Gastrocnemius medialis (tissue), 4 donors: ENCODE measurements around the gene FLT4.

ENCODE experiments used
- CTCF ChIP-seq, 5 experiments: fragments of 450-650 bp in 3 of 5; fragments of 200-600 bp in 2 of 5; sonication (generic) in 2 of 5; IDR thresholded peaks in 4 of 5; conservative IDR thresholded peaks in 1 of 5; 1 replicate in 4 of 5; 2 replicates in 1 of 5; pipeline ENCODE4 v1.5.1; 2016 to 2019; ENCODE audit warnings: antibody characterized with exemption in 5 of 5, mild to moderate bottlenecking in 3 of 5, moderate library complexity in 3 of 5
- POLR2A ChIP-seq, 2 donors: fragments of 450-650 bp; IDR thresholded peaks; one replicate each; pipeline ENCODE4 v1.6.1; 2017; ENCODE audit warnings: antibody characterized with exemption in 2 of 2, mild to moderate bottlenecking in 2 of 2, moderate library complexity in 2 of 2

GRCh38 chr5:180625125-180625790, 24.1 kb downstream of the FLT4 start:
- no peak for TF ChIP-seq CTCF (IDR thresholded peaks at IDR 0.05 in 4 of 5, conservative IDR thresholded peaks at IDR 0.05 in 1 of 5)
- no peak for TF ChIP-seq POLR2A (IDR thresholded peaks at IDR 0.05)
